Natural killer cell (primary cell): ENCODE data around the gene BTBD19. TPM values are rescaled to one million over a fixed set of nuclear protein-coding genes. Genes with fewer than 3 reads are reported as not detected.
"Not testable (repeated sequence)": the region's sequence is repeated elsewhere in the genome, so short reads cannot be mapped to it uniquely, and the experiment has no call there.

Experiments
- ATAC-seq, 3 donors: fragments of 150-1000 bp in 2 of 3; fragments of 200-7000 bp in 1 of 3; cut with Tn5 transposase; 1 replicate in 1 of 3; 2 replicates in 2 of 3; pipeline ENCODE4 v1.10.0; 2021; ENCODE audit warnings: mild to moderate bottlenecking in 2 of 3, moderate library complexity in 2 of 3
- DNase-seq, 2 donors: peaks; one replicate each; pipeline versions ENCODE4 v3.0.0 to v3.0.0-alpha.2; 2013 to 2021; ENCODE audit warnings: mixed read lengths in 1 of 2
- H3K27ac ChIP-seq: one replicate; pipeline ENCODE4 v1.5.1; 2013; ENCODE audit warnings: mild to moderate bottlenecking, low read length
- H3K27me3 ChIP-seq: one replicate; pipeline ENCODE4 v1.6.1; 2013; ENCODE audit warnings: low read length; ENCODE audit not compliant: control insufficient read depth, insufficient read depth
- H3K36me3 ChIP-seq: one replicate; pipeline ENCODE4 v1.6.1; 2013; ENCODE audit warnings: low read length; ENCODE audit not compliant: control insufficient read depth, insufficient read depth
- H3K4me1 ChIP-seq: one replicate; pipeline ENCODE4 v1.6.1; 2013; ENCODE audit warnings: low read length; ENCODE audit not compliant: control insufficient read depth, insufficient read depth
- H3K4me3 ChIP-seq: one replicate; pipeline ENCODE4 v1.5.1; 2013; ENCODE audit warnings: low read length
- H3K9me3 ChIP-seq: one replicate; pipeline ENCODE4 v1.6.1; 2013; ENCODE audit warnings: low read length; ENCODE audit not compliant: control insufficient read depth, insufficient read depth
- H3K27ac Mint-ChIP-seq, 2 donors: one replicate each; pipeline ENCODE4 v1.8.0; 2022; ENCODE audit warnings: mild to moderate bottlenecking in 2 of 2, mixed read lengths in 2 of 2, moderate library complexity in 1 of 2
- H3K27me3 Mint-ChIP-seq, 2 donors: one replicate each; pipeline ENCODE4 v1.8.0; 2022; ENCODE audit warnings: low read depth in 2 of 2, mixed read lengths in 2 of 2
- H3K36me3 Mint-ChIP-seq: one replicate; pipeline ENCODE4 v1.8.0; 2022; ENCODE audit warnings: mixed read lengths
- H3K4me1 Mint-ChIP-seq, 2 donors: one replicate each; pipeline ENCODE4 v1.8.0; 2022; ENCODE audit warnings: mixed read lengths in 2 of 2
- H3K4me3 Mint-ChIP-seq: one replicate; pipeline ENCODE4 v1.8.0; 2022; ENCODE audit warnings: mild to moderate bottlenecking, moderate library complexity, mixed read lengths
- H3K9me3 Mint-ChIP-seq, 2 donors: one replicate each; pipeline ENCODE4 v1.8.0; 2022; ENCODE audit warnings: mixed read lengths in 2 of 2
- CTCF ChIP-seq: fragments of 200-600 bp; IDR thresholded peaks from one replicate; pipeline ENCODE4 v1.8.0; 2022; ENCODE audit warnings: antibody characterized with exemption
- WGBS: methylation state at CpG from one replicate; pipeline ENCODE4 v1.1.7; 2013; ENCODE audit warnings: missing lambda C conversion rate; ENCODE audit not compliant: insufficient coverage; 5-methylcytosine and 5-hydroxymethylcytosine counted together
- intact Hi-C: fragments of 100-400 bp; cut with micrococcal nuclease; formaldehyde crosslinking; loops from one replicate; pipeline ENCODE4 v1.14.2; 2022
- total RNA-seq, 4 donors: library from RNA; stranded (reverse); fragments of 120-200 nt in 1 of 4; gene quantifications; one replicate each; pipeline versions ENCODE4 v1.2.3 to v1.2.4, GENCODE V29; 2013 to 2022

BTBD19 gene
- total RNA-seq, 3 donors from 2014 or later (not counting 1 experiment from before 2014, with no cell fraction given) = 4.4 to 5.7 (median 4.9) TPM

- H3K9me3 ChIP-seq = no peaks in the 10 kb centered on the region
- TF ChIP-seq CTCF = no peak
- H3K27me3 Mint-ChIP-seq = no peaks in the 10 kb centered on the region
These were observed 17.1 kb upstream of the BTBD19 start for GRCh38 chr1:44790968-44791801.

GRCh38 chr1:44792736-44793502 is 15.4 kb upstream of the BTBD19 start:
- TF ChIP-seq CTCF = no peak
- H3K9me3 Mint-ChIP-seq = no peaks in the 10 kb centered on the region
- Histone ChIP-seq H3K27me3 (no peaks in the 10 kb centered on the region), H3K4me1 (no peaks in the 10 kb centered on the region), H3K9me3 (no peaks in the 10 kb centered on the region), H3K4me3 (no peak overlapping the region), H3K36me3 (no peaks in the 10 kb centered on the region), H3K27ac (no peak overlapping the region)
- no peak overlapping the region for H3K27ac Mint-ChIP-seq
- peaks cover 0 to 5% of the 10 kb centered on the region in 2 donors for H3K4me1 Mint-ChIP-seq
- intact Hi-C loops = no loop called here
- H3K4me3 Mint-ChIP-seq = no peak overlapping the region
- no peaks in the 10 kb centered on the region for H3K36me3 Mint-ChIP-seq
- DNase-seq (no peak), ATAC-seq (no peak)
- 93% methylated on average over 9 of the region's 9 CpGs for WGBS
- no peaks in the 10 kb centered on the region for H3K27me3 Mint-ChIP-seq

More at GRCh38 chr1:44790968-44791801, 17.1 kb upstream of the BTBD19 start:
- intact Hi-C loops = no loop called here
- 74% methylated on average over 7 of the region's 7 CpGs for WGBS
- no peaks in the 10 kb centered on the region for H3K9me3 Mint-ChIP-seq
- H3K4me1 Mint-ChIP-seq = peaks cover 0 to 10% of the 10 kb centered on the region in 2 donors
- ATAC-seq (no peak), DNase-seq (no peak)
- Histone ChIP-seq H3K27ac (no peak overlapping the region), H3K4me3 (no peak overlapping the region), H3K27me3 (no peaks in the 10 kb centered on the region), H3K4me1 (peaks cover 7% of the 10 kb centered on the region), H3K36me3 (no peaks in the 10 kb centered on the region)
- no peaks in the 10 kb centered on the region for H3K36me3 Mint-ChIP-seq
- no peak overlapping the region for H3K27ac Mint-ChIP-seq
- no peak overlapping the region for H3K4me3 Mint-ChIP-seq

- WGBS = 95% methylated on average over 6 of the region's 8 CpGs
- H3K27ac ChIP-seq, H3K27me3 Mint-ChIP-seq, H3K4me3 Mint-ChIP-seq, H3K36me3 ChIP-seq, H3K9me3 ChIP-seq, H3K4me3 ChIP-seq, H3K36me3 Mint-ChIP-seq, DNase-seq, H3K9me3 Mint-ChIP-seq, H3K27me3 ChIP-seq, ATAC-seq, intact Hi-C loops: not testable (repeated sequence)
- Mint-ChIP-seq H3K4me1 (peaks cover 5 to 25% of the 10 kb centered on the region in 2 donors), H3K27ac (peak overlapping the region in 1 of 2 donors; percentile 66)
- peaks cover 28% of the 10 kb centered on the region for H3K4me1 ChIP-seq
These were observed 10.4 kb upstream of the BTBD19 start for GRCh38 chr1:44797886-44798285.
